HEK293 (cell line): ENCODE measurements around the gene AKT1.

Experiments used
- AEBP2 ChIP-seq: fragments of 450-650 bp; formaldehyde crosslinking; IDR thresholded peaks from 2 replicates; pipeline ENCODE4 v1.5.1; 2016; ENCODE audit warnings: missing biosample characterization, missing genetic modification characterization, borderline replicate concordance
- GLIS1 ChIP-seq: fragments of 450-650 bp; formaldehyde crosslinking; IDR thresholded peaks from 2 replicates; pipeline ENCODE4 v1.5.1; 2016; ENCODE audit warnings: missing biosample characterization, missing genetic modification characterization
- KLF7 ChIP-seq: fragments of 450-650 bp; formaldehyde crosslinking; IDR thresholded peaks from 2 replicates; pipeline ENCODE4 v1.5.1; 2016; ENCODE audit warnings: missing biosample characterization, missing genetic modification characterization, borderline replicate concordance
- MZF1 ChIP-seq: fragments of 450-650 bp; formaldehyde crosslinking; IDR thresholded peaks from 2 replicates; pipeline ENCODE4 v1.5.1; 2017; ENCODE audit warnings: missing biosample characterization, missing genetic modification characterization, borderline replicate concordance
- PRDM1 ChIP-seq: fragments of 450-650 bp; formaldehyde crosslinking; IDR thresholded peaks from 2 replicates; pipeline ENCODE4; 2016; ENCODE audit warnings: missing biosample characterization, missing genetic modification characterization
- SP7 ChIP-seq: fragments of 450-650 bp; formaldehyde crosslinking; IDR thresholded peaks from 2 replicates; pipeline ENCODE4 v1.5.1; 2016; ENCODE audit warnings: missing biosample characterization, missing genetic modification characterization
- TRIM28 ChIP-seq: IDR thresholded peaks from 2 replicates; pipeline ENCODE4 v1.6.1; 2011; ENCODE audit warnings: low read length, control low read depth, borderline replicate concordance
- TSHZ1 ChIP-seq: fragments of 450-650 bp; formaldehyde crosslinking; IDR thresholded peaks from 2 replicates; pipeline ENCODE4 v1.5.1; 2016; ENCODE audit warnings: missing biosample characterization, missing genetic modification characterization, borderline replicate concordance
- YY2 ChIP-seq: fragments of 450-650 bp; formaldehyde crosslinking; IDR thresholded peaks from 2 replicates; pipeline ENCODE4 v1.5.1; 2016; ENCODE audit warnings: missing biosample characterization, missing genetic modification characterization
- ZBTB21 ChIP-seq: fragments of 450-650 bp; formaldehyde crosslinking; IDR thresholded peaks from 2 replicates; pipeline ENCODE4 v1.5.1; 2017; ENCODE audit warnings: missing biosample characterization, missing genetic modification characterization
- ZBTB7A ChIP-seq: fragments of 450-650 bp; formaldehyde crosslinking; IDR thresholded peaks from 2 replicates; pipeline ENCODE4 v1.5.1; 2016; ENCODE audit warnings: low read depth, missing biosample characterization, missing genetic modification characterization
- ZFHX2 ChIP-seq: fragments of 450-650 bp; formaldehyde crosslinking; conservative IDR thresholded peaks from 2 replicates; pipeline ENCODE4 v1.5.1; 2016; ENCODE audit warnings: missing biosample characterization, missing genetic modification characterization
- ZFP41 ChIP-seq: fragments of 450-650 bp; formaldehyde crosslinking; IDR thresholded peaks from 2 replicates; pipeline ENCODE4 v1.5.1; 2016; ENCODE audit warnings: missing biosample characterization, missing genetic modification characterization, borderline replicate concordance
- ZNF133 ChIP-seq: fragments of 450-650 bp; formaldehyde crosslinking; IDR thresholded peaks from 2 replicates; pipeline ENCODE4 v1.5.1; 2016; ENCODE audit warnings: missing biosample characterization, missing genetic modification characterization
- ZNF157 ChIP-seq: fragments of 450-650 bp; formaldehyde crosslinking; IDR thresholded peaks from 2 replicates; pipeline ENCODE4 v1.5.1; 2016; ENCODE audit warnings: missing biosample characterization, missing genetic modification characterization
- ZNF18 ChIP-seq: fragments of 450-650 bp; formaldehyde crosslinking; IDR thresholded peaks from 2 replicates; pipeline ENCODE4 v1.5.1; 2016; ENCODE audit warnings: missing biosample characterization, missing genetic modification characterization
- ZNF221 ChIP-seq: fragments of 450-650 bp; formaldehyde crosslinking; IDR thresholded peaks from 2 replicates; pipeline ENCODE4 v1.5.1; 2017; ENCODE audit warnings: missing biosample characterization, missing genetic modification characterization, borderline replicate concordance
- ZNF248 ChIP-seq: fragments of 450-650 bp; formaldehyde crosslinking; IDR thresholded peaks from 2 replicates; pipeline ENCODE4 v1.5.1; 2017; ENCODE audit warnings: missing biosample characterization, missing genetic modification characterization
- ZNF280D ChIP-seq: fragments of 450-650 bp; formaldehyde crosslinking; IDR thresholded peaks from 2 replicates; pipeline ENCODE4 v1.5.1; 2016; ENCODE audit warnings: missing biosample characterization, missing genetic modification characterization
- ZNF350 ChIP-seq: fragments of 450-650 bp; formaldehyde crosslinking; IDR thresholded peaks from 2 replicates; pipeline ENCODE4 v1.5.0; 2017; ENCODE audit warnings: missing biosample characterization, mild to moderate bottlenecking, missing genetic modification characterization
- ZNF548 ChIP-seq: fragments of 450-650 bp; formaldehyde crosslinking; IDR thresholded peaks from 2 replicates; pipeline ENCODE4 v1.5.1; 2016; ENCODE audit warnings: missing biosample characterization, missing genetic modification characterization
- ZNF610 ChIP-seq: fragments of 450-650 bp; formaldehyde crosslinking; IDR thresholded peaks from 2 replicates; pipeline ENCODE4 v1.5.1; 2016; ENCODE audit warnings: missing biosample characterization, missing genetic modification characterization, borderline replicate concordance
- ZNF658 ChIP-seq: fragments of 450-650 bp; formaldehyde crosslinking; IDR thresholded peaks from 2 replicates; pipeline ENCODE4; 2016; ENCODE audit warnings: missing biosample characterization, missing genetic modification characterization
- ZNF707 ChIP-seq: fragments of 450-650 bp; formaldehyde crosslinking; IDR thresholded peaks from 2 replicates; pipeline ENCODE4 v1.5.1; 2016; ENCODE audit warnings: missing biosample characterization, missing genetic modification characterization
- ZNF747 ChIP-seq: fragments of 450-650 bp; formaldehyde crosslinking; IDR thresholded peaks from 2 replicates; pipeline ENCODE4 v1.5.1; 2016; ENCODE audit warnings: missing biosample characterization, missing genetic modification characterization
- ZNF76 ChIP-seq: fragments of 450-650 bp; formaldehyde crosslinking; IDR thresholded peaks from 2 replicates; pipeline ENCODE4; 2016; ENCODE audit warnings: low read depth, missing biosample characterization, missing genetic modification characterization, borderline replicate concordance
- ZNF776 ChIP-seq: fragments of 450-650 bp; formaldehyde crosslinking; IDR thresholded peaks from 2 replicates; pipeline ENCODE4 v1.5.0; 2017; ENCODE audit warnings: missing biosample characterization, missing genetic modification characterization, borderline replicate concordance
- ZSCAN18 ChIP-seq: fragments of 450-650 bp; formaldehyde crosslinking; IDR thresholded peaks from 2 replicates; pipeline ENCODE4 v1.5.1; 2016; ENCODE audit warnings: missing biosample characterization, missing genetic modification characterization
- ZSCAN30 ChIP-seq: fragments of 450-650 bp; IDR thresholded peaks from 2 replicates; pipeline ENCODE4 v1.5.1; 2018; ENCODE audit warnings: missing biosample characterization, mild to moderate bottlenecking, missing genetic modification characterization, moderate library complexity

Gene AKT1

GRCh38 chr14:104826189-104826860 is 30.8 kb upstream of the AKT1 start (continued):
- TF ChIP-seq ZNF18 (tag by site-specific recombination) (no peak), ZBTB21 (no peak), TSHZ1 (tag by site-specific recombination) (peak; percentile 8; the same call in 1 of the 2 replicates), PRDM1 (tag by site-specific recombination) (peak; percentile 60; the same call in 1 of the 2 replicates), ZNF248 (tag by site-specific recombination) (no peak), ZFP41 (tag by site-specific recombination) (no peak), MZF1 (tag by site-specific recombination) (peak; percentile 79), YY2 (tag by site-specific recombination) (no peak), AEBP2 (tag by site-specific recombination) (no peak), ZNF747 (no peak), ZNF157 (tag by site-specific recombination) (no peak), ZNF133 (tag by site-specific recombination) (no peak), ZNF707 (tag by site-specific recombination) (no peak), SP7 (tag by site-specific recombination) (peak; percentile 87), ZNF350 (tag by site-specific recombination) (no peak), KLF7 (tag by site-specific recombination) (peak; percentile 49; the same call in 1 of the 2 replicates), ZNF221 (no peak), ZBTB7A (tag by site-specific recombination) (no peak), ZNF658 (no peak), ZSCAN30 (tag by site-specific recombination) (0 out of 2 replicates have a peak, but pooled peaks have one; percentile 72), ZNF76 (tag by site-specific recombination) (peak; percentile 50; the same call in 1 of the 2 replicates), ZNF280D (no peak), ZFHX2 (tag by site-specific recombination) (no peak), ZSCAN18 (tag by site-specific recombination) (no peak), GLIS1 (tag by site-specific recombination) (peak; percentile 41; the same call in 1 of the 2 replicates), TRIM28 (no peak), ZNF610 (tag by site-specific recombination) (no peak), ZNF776 (tag by site-specific recombination) (no peak), ZNF548 (no peak)
